Astrocyte (in vitro differentiated cells and primary cell): ENCODE results near the gene BMP4.

Experiments used
- CTCF ChIP-seq: IDR thresholded peaks from 2 replicates; pipeline ENCODE4 v1.5.1; 2011; ENCODE audit warnings: low read depth, mild to moderate bottlenecking, inconsistent platforms, low read length, moderate library complexity; ENCODE audit not compliant: insufficient read depth
- EZH2 ChIP-seq: IDR thresholded peaks from 2 replicates; pipeline ENCODE4 v1.6.1; 2012; ENCODE audit warnings: mild to moderate bottlenecking, low read length, inconsistent platforms; ENCODE audit not compliant: insufficient read depth

GRCh38 chr14:53953828-53954550 is 2.6 kb downstream of the BMP4 start:
- no peak for TF ChIP-seq CTCF
- TF ChIP-seq EZH2: no peak
